ENCODE measurements around the gene MC1R. TPM values are rescaled to one million over a fixed set of nuclear protein-coding genes. Genes with fewer than 3 reads are reported as not detected.

MC1R gene
- total RNA-seq, result 7.4 and 7.8 TPM in 2 replicates

DNA sequence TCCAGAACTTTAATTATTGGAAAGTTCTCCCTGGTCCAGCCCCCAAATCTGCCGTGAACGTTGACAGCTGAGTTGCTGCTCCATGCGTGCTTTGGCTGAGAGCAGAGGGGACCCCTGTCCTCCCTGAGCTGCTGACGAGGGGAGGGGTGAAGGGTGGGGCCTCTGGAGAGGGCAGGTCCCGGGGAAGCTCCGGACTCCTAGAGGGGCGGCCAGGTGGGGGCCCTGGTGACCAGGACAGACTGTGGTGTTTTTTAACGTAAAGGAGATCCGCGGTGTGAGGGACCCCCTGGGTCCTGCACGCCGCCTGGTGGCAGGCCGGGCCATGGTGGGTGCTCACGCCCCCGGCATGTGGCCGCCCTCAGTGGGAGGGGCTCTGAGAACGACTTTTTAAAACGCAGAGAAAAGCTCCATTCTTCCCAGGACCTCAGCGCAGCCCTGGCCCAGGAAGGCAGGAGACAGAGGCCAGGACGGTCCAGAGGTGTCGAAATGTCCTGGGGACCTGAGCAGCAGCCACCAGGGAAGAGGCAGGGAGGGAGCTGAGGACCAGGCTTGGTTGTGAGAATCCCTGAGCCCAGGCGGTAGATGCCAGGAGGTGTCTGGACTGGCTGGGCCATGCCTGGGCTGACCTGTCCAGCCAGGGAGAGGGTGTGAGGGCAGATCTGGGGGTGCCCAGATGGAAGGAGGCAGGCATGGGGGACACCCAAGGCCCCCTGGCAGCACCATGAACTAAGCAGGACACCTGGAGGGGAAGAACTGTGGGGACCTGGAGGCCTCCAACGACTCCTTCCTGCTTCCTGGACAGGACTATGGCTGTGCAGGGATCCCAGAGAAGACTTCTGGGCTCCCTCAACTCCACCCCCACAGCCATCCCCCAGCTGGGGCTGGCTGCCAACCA, at the start of gene MC1R:
TSS of gene MC1R (plus strand) at position 410 of the 895 bp plus-strand sequence. CDS start at position 807, 397 bp downstream.

DNA sequence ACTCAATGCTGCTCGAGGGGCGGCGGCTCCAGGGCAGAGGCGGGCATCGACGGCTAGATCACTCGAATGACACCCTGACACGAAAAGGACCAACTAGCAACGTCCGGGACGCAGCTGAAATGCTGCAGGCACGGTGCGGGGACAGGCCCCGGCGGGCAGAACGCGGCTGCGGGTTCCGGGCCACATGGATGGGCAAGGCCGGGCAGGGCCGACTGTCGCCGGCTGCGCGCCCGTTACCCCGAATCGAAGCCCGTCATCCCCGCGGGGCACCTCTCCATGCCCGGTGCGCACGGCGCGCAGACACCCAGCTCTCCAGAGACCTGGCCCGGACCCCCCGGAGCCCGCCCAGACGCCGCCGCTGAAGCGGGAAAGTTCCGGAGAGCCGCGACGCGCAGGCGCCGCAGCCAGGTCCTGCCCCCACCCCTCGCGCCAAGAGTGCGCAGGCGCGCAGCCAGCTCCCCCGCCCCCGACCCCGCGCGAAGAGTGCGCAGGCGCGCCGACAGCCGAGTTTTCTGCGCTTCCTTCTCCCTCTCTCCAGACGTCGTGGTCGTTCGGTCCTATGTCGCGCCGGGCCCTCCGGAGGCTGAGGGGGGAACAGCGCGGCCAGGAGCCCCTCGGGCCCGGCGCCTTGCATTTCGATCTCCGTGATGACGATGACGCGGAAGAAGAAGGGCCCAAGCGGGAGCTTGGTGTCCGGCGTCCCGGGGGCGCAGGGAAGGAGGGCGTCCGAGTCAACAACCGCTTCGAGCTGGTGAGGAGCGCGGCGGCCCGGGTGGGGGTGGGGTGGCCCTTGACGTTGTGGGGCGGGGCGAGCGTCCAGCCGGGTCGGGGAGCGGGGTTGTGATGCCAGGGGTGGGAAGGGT, 45.3 kb upstream of the MC1R start, which contains the start of gene TCF25:
TSS of gene TCF25 (plus strand) at position 484 of the 863 bp plus-strand sequence. CDS start at position 560, 76 bp downstream.

DNA sequence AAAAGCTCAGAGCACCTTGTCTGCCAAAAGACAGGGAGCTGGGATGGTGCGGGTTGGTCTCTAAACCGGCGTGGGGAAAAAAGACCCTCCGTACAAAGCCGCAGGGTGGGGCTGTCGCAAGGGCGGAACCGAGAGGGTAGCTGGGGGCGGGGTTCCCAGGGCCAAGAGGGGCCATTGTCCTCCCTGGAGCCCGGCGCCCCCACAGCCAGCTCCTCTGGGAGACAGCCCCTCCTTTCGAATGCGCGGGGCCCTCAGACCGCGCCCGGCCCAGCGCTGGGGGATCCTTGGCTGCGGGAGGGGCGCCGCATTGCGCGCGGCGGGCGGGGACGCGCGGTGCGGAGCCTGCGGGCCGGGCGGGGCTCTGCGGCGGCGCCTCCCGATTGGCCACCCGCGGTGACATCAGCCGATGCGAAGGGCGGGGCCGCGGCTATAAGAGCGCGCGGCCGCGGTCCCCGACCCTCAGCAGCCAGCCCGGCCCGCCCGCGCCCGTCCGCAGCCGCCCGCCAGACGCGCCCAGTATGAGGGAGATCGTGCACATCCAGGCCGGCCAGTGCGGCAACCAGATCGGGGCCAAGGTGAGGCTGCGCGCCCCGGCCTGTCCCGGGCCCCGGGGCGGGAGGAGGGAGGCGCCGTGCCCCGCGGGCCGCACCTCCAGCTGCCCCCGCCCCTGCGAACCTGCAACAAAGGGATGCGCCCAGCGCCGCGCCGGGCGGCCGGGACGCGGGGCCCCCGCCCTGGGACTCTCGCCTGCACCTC, 4.4 kb downstream of the MC1R start, which contains the start of gene TUBB3:
TSS of gene TUBB3 (plus strand) at position 459 of the 756 bp plus-strand sequence. CDS start at position 519, 60 bp downstream.

Other genes with a start within 250 kb of the MC1R start
- gene CDK10, start 232.2 kb upstream of the MC1R start, total RNA-seq, result 49.9 and 54.5 TPM in 2 replicates
- gene SPATA2L, start 217.2 kb upstream of the MC1R start, total RNA-seq, result 9.5 and 16.9 TPM in 2 replicates
- 7.4 and 9.1 TPM in 2 replicates for gene VPS9D1, start 198.0 kb upstream of the MC1R start, total RNA-seq
- gene ZNF276, start 197.3 kb upstream of the MC1R start, total RNA-seq, result 9.5 and 18.5 TPM in 2 replicates
- 1.8 and 9.5 TPM in 2 replicates for gene FANCA, start 102.2 kb upstream of the MC1R start, total RNA-seq
- gene SPIRE2, start 90.4 kb upstream of the MC1R start, total RNA-seq, result 0.30 and 1.4 TPM in 2 replicates
- 146 and 165 TPM in 2 replicates for gene TCF25, start 45.3 kb upstream of the MC1R start, total RNA-seq
- 124 and 492 TPM in 2 replicates for gene TUBB3, start 4.5 kb downstream of the MC1R start, total RNA-seq
- gene DEF8, start 29.9 kb downstream of the MC1R start, total RNA-seq, result 86.4 and 89.0 TPM in 2 replicates
- gene DBNDD1, start 100.6 kb downstream of the MC1R start, total RNA-seq, result 0.89 and 3.5 TPM in 2 replicates
- not detected in 2 replicates for gene PRDM7, start 158.5 kb downstream of the MC1R start, total RNA-seq

All from smooth muscle cell of the umbilical artery (primary cell).